K562 (cell line): Measurements from ENCODE around the gene VDAC2. TPM values are rescaled to one million over a fixed set of nuclear protein-coding genes. Genes with fewer than 3 reads are reported as not detected.
A peak's percentile ranks its signal among the peaks of the same experiment; 100 is the strongest.

Experiments used
- BCOR ChIP-seq: fragments of 450-650 bp; IDR thresholded peaks from 2 replicates; pipeline ENCODE4 v1.6.1; 2016
- CC2D1A ChIP-seq: fragments of 450-650 bp; IDR thresholded peaks from 2 replicates; pipeline ENCODE4 v1.6.1; 2017; ENCODE audit warnings: mild to moderate bottlenecking
- CUX1 ChIP-seq: fragments of 200-800 bp; sonication (Bioruptor generic); IDR thresholded peaks from 2 replicates; pipeline ENCODE4 v1.6.1; 2016; ENCODE audit warnings: missing genetic modification characterization, missing compliant biosample characterization
- MTA1 ChIP-seq: fragments of 450-650 bp; IDR thresholded peaks from 2 replicates; pipeline ENCODE4 v1.6.1; 2017; ENCODE audit warnings: borderline replicate concordance
- NCOA2 ChIP-seq, 2 experiments: fragments of 450-650 bp; IDR thresholded peaks; 2 replicates each; pipeline ENCODE4 v1.6.1; 2018; ENCODE audit warnings: mild to moderate bottlenecking in 2 of 2, moderate library complexity in 1 of 2; ENCODE audit not compliant: partially characterized antibody in 2 of 2
- NFIC ChIP-seq: fragments of 450-650 bp; IDR thresholded peaks from 2 replicates; pipeline ENCODE4 v1.6.1; 2017; ENCODE audit warnings: mild to moderate bottlenecking, inconsistent platforms
- NFRKB ChIP-seq: fragments of 450-650 bp; IDR thresholded peaks from 2 replicates; pipeline ENCODE4 v1.6.1; 2016; ENCODE audit warnings: low read depth
- PHTF2 ChIP-seq: fragments of 250-450 bp; sonication (Bioruptor Pico); IDR thresholded peaks from 2 replicates; pipeline ENCODE4 v1.5.0; 2021; ENCODE audit warnings: mild to moderate bottlenecking
- RBFOX2 ChIP-seq: fragments of 200-400 bp; formaldehyde crosslinking; IDR thresholded peaks from 2 replicates; pipeline ENCODE4 v1.6.1; 2017; ENCODE audit warnings: low read depth, mild to moderate bottlenecking, low read length, moderate library complexity
- REST ChIP-seq, 2 experiments: fragments of 450-650 bp; formaldehyde crosslinking in 1 of 2; IDR thresholded peaks; 2 replicates each; pipeline versions ENCODE4 v1.4.0 to v1.6.1; 2014 to 2020; ENCODE audit warnings: mild to moderate bottlenecking in 2 of 2, borderline replicate concordance in 1 of 2, low read depth in 1 of 2
- U2AF2 ChIP-seq: fragments of 200-400 bp; formaldehyde crosslinking; optimal IDR thresholded peaks from 2 replicates; pipeline ENCODE3; 2017; ENCODE audit warnings: low read depth, mild to moderate bottlenecking, low read length
- ZNF449 ChIP-seq: fragments of 250-450 bp; sonication (Bioruptor Pico); IDR thresholded peaks from 2 replicates; pipeline ENCODE4 v1.8.0; 2022; ENCODE audit warnings: moderate library complexity, mild to moderate bottlenecking, inconsistent platforms
- polyA plus RNA-seq, 8 experiments: library from polyadenylated mRNA; depleted of rRNA in 4 of 8; stranded (reverse) in 5 of 8; unstranded in 3 of 8; fragments of >200 nt; fragmentation: Nextera tagmentation in 2 of 8; fragmentation: Illumina TruSeq in 1 of 8; extraction: Ambion mirVana in 2 of 8; extraction: Trizol in 1 of 8; gene quantifications; 2 replicates each; pipeline versions ENCODE4 v1.2.1 to v1.2.3, GENCODE V29; 2011 to 2014; ENCODE audit warnings: inconsistent platforms in 1 of 8, missing spikeins in 1 of 8
- total RNA-seq, 7 experiments: library from RNA; depleted of rRNA in 6 of 7; stranded (reverse); fragments of >200 nt in 6 of 7; fragmentation: Illumina TruSeq in 2 of 7; extraction: Trizol in 2 of 7; gene quantifications; 2 replicates each; pipeline versions ENCODE4 v1.2.1 to v1.2.3, GENCODE V29; 2011 to 2021; ENCODE audit warnings: low replicate concordance in 1 of 7

The VDAC2 gene
- total and polyA plus RNA-seq, 9 of the 15 experiments (the other 6 are each of a cell fraction or from before 2014, with no cell fraction given): 139 to 450 (median 250) TPM

- peak; percentile 64; the same call in 1 of the 2 replicates for TF ChIP-seq MTA1
- TF ChIP-seq PHTF2 (CRISPR knock-in tag): no peak
- TF ChIP-seq NFIC: peak; percentile 65
- 0 out of 2 replicates have a peak, but pooled peaks have one; percentile 29 for TF ChIP-seq NFRKB
- no peak for TF ChIP-seq NCOA2 (IDR thresholded peaks at IDR 0.05; ENCODE audit: partially characterized antibody in 2 of 2)
- TF ChIP-seq RBFOX2: no peak
- no peak for TF ChIP-seq U2AF2
- TF ChIP-seq BCOR: peak; percentile 68
- TF ChIP-seq ZNF449 (CRISPR knock-in tag): no peak
- peak; percentile 34; the same call in 1 of the 2 replicates for TF ChIP-seq CC2D1A
- no peak for TF ChIP-seq CUX1 (CRISPR knock-in tag)
- no peak; the same call in 1 of the 2 replicates for TF ChIP-seq REST (IDR thresholded peaks at IDR 0.05; ENCODE audit: borderline replicate concordance)
- TF ChIP-seq REST (CRISPR knock-in tag; IDR thresholded peaks at IDR 0.05; ENCODE audit: low read depth): no peak
Measured at GRCh38 chr10:75191821-75192568, 18.6 kb upstream of the VDAC2 start (continued).
